AG10803 (cell line): ENCODE results near the gene BABAM2.

Experiments used
- DNase-seq: peaks from one replicate; pipeline ENCODE4 v3.0.0; 2010; ENCODE audit warnings: low read depth
- H3K4me3 ChIP-seq: 2 replicates; pipeline ENCODE4 v1.5.1; 2011; ENCODE audit warnings: mild to moderate bottlenecking, low read length, control low read depth
- TF ChIP-seq, protein P1 (sequence below): conservative IDR thresholded peaks from 2 replicates; pipeline ENCODE4 v1.5.1; 2011; ENCODE audit warnings: mild to moderate bottlenecking, low read length, control low read depth, inconsistent platforms

The BABAM2 gene

DNA sequence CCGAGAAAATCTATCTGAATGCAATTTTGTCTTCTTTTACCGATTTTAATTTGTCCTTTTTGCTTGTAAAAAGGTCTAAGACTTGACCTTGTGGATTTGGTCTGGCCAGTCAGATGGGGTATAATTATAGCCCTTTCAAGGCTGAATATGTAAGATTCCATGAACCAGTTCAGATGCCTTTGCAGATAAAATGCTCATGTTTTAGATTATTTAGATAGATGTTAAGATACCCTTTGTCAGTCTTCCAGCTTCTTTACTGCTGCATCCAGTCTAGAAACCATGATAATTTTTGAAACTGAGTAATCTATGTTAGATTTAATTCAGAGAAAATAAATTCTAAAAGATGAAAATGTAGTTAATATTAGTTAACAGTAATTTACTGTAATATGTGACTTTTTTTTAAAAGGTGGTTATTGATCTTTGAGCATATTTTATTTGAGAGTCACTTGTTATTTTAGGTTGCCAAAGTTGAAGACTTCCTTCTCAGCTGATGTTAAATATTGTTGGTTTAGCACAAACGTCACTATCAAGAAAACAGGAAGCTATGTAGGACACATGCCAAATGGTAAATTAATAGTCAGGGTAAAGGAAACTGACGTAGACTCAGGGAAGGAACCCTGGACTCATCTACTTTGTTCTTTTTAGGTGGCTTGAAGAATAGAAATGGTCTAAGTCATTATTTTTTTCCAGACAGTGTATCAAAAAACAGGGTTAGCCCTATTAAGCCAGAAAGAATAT is 29.8 kb downstream of the BABAM2 start:
- DNase-seq, result no peak
- TF ChIP-seq, protein P1, sequence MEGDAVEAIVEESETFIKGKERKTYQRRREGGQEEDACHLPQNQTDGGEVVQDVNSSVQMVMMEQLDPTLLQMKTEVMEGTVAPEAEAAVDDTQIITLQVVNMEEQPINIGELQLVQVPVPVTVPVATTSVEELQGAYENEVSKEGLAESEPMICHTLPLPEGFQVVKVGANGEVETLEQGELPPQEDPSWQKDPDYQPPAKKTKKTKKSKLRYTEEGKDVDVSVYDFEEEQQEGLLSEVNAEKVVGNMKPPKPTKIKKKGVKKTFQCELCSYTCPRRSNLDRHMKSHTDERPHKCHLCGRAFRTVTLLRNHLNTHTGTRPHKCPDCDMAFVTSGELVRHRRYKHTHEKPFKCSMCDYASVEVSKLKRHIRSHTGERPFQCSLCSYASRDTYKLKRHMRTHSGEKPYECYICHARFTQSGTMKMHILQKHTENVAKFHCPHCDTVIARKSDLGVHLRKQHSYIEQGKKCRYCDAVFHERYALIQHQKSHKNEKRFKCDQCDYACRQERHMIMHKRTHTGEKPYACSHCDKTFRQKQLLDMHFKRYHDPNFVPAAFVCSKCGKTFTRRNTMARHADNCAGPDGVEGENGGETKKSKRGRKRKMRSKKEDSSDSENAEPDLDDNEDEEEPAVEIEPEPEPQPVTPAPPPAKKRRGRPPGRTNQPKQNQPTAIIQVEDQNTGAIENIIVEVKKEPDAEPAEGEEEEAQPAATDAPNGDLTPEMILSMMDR, result no peak
- H3K4me3 ChIP-seq, result no peak overlapping the region

DNA sequence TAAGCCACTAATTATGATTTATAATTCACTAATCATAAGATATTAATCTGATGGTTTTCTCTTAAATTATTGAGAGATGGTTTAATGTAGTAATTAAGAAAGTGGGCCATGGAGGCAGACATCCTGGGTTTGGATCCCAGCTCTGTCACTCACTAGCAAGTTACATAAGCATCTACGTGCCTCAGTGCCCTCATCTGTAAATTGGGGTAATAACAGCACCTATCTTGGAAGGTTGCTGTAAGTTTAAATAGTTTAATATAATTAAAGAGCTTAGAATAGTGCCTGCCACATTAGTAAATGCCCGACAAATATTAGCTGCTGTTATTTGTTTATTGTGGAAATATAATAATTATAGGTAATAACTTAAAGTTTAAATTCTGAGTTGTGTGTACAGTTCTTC is 30.9 kb downstream of the BABAM2 start:
- DNase-seq, result no peak

DNA sequence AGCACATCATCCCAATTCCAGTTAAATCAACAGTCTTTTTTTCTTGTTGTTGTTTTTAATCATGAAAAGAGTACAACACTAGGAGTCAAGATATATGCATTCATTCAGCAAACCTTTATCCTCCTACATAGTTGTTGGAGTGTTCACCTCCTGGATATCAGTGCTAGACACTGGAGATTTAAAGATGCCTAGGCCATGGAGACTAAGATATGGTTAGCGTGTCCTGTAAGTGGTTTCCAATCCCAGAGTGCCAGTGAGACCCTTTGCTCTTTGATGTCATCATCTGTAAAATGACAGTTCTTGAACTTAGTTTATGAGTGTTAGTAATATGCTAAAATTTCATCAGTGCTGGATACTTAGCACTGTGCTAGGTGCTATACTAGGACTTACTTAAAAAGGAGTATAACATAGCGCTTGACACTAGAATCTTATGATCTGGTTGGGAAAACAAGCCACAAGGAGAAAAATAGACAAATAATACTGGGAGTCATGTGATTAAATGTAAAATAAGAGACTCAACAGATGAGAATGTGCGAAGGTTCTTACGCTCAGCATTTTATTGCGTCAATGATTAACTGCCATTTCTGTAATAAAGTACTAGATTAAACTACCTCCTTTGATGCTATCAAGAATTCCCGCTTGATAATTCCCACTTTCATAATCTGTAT is 31.5 kb downstream of the BABAM2 start:
- DNase-seq, result no peak
- no peak overlapping the region for H3K4me3 ChIP-seq
- TF ChIP-seq, protein P1, result no peak

More for the DNA sequence above, 30.9 kb downstream of the BABAM2 start:
- TF ChIP-seq, protein P1, result no peak
- no peak overlapping the region for H3K4me3 ChIP-seq

DNA sequence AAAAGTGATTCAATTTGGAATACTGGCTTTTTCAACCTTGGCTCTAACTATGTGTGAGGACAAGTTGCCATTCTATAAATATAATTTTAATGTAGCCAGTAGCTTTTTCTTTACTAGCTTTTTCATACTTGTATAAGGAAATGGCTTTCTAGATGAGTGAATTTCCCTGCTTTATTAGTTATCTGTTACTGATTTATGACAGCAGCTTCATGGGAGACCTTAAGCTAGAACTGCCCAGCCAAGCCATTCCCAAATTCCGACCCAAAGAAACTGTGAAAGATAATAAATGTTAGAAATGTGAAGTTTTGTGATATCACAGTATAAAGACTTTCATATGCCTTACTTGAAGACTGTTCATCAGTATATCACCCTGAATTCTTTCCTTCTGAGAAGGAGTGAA is 32.3 kb downstream of the BABAM2 start:
- TF ChIP-seq, protein P1, result no peak
- H3K4me3 ChIP-seq, result no peak overlapping the region
- DNase-seq, result no peak

DNA sequence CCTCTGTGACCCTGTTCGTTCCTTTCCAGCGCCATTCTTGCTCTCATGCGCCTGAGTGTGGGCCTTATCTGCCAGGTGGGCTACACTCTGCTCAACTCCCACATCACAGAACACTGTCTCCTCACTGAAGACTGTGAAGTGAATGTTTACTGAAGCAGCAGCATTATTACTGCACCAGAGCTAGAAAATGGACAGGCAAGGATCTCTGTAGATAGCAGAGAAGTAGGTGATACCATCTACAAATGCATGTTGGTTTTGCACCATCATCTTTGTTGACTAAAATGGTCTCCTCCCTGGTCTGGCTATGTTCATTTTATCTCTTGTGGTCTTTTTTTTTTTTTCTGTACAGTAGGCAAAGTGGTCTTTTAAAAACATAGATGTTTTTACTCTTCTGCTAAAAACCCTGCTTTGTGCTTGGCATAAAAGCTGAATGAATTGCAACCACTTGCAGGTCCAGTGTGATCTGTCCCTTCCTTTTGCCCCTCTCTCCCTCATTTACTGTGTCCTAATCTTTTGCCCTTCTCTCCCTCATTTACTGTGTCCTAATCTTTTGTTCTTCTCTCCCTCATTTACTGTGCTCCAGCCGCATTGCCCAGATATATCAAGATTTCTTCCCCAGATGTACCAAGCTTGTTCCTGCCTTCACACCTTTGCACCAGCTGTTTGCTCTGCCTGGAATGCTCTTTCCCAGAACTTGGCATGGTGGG is 35.4 kb downstream of the BABAM2 start:
- DNase-seq, result no peak
- H3K4me3 ChIP-seq, result no peak overlapping the region
- TF ChIP-seq, protein P1, result no peak

DNA sequence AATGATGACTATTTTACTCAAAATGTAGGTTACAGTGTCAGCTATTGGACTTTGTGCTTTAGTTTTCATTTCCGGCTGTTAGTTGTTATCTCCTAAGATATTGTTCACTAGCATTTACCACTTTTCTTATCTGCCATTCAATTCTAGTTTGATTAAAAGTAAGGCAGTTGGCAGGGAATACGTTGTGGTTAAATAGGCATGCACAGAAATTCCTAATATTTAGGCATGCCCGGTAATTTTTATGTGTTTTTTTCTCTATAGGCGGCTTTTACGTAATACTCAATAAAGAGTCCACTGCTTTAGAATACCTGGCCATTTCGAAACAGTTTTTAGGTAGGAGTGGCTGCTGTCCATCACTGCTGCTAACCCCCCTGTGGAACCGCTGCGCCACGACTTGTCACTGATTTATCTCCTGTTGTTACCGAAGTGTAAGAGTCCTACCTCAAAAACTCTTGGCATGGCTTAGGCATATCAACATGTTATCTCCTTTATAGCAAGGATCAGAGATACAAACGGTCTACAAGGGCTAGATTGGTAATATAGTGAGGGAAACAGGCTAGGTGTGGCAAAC is 39.5 kb downstream of the BABAM2 start:
- no peak overlapping the region for H3K4me3 ChIP-seq
- TF ChIP-seq, protein P1, result no peak
- peak; percentile 4 for DNase-seq
